ENCODE measurements around the gene TMEM50B.

The TMEM50B gene

GRCh38 chr21:33403128-33403785, 76.5 kb downstream of the TMEM50B start, which contains the start of gene IFNGR2:
TSS of gene IFNGR2 (plus strand) at chr21:33403413. CDS start at chr21:33403544, 131 bp downstream.
- in situ Hi-C loops (cut with MboI; ENCODE audit: low pct_unique_long_range_greater_than_20kb, low sequenced_read_pairs), result no loop called here
- DNase-seq, result no peak

GRCh38 chr21:33402001-33402979, 77.5 kb downstream of the TMEM50B start:
- in situ Hi-C loops (cut with MboI; ENCODE audit: low pct_unique_long_range_greater_than_20kb, low sequenced_read_pairs), result no loop called here
- DNase-seq, result peak; percentile 73

GRCh38 chr21:33401630-33401992, 78.2 kb downstream of the TMEM50B start:
- DNase-seq, result peak; percentile 31
- in situ Hi-C loops (cut with MboI; ENCODE audit: low pct_unique_long_range_greater_than_20kb, low sequenced_read_pairs), result no loop called here

Measured in KBM-7 (cell line).